T-helper 2 cell treated with Interferon-gamma antibody and Interleukin-4, amounts not matched to agents 100 ng/mL and 5 ng/mL, for 36 hours (primary cell): Measurements from ENCODE around the gene PITPNC1. TPM values are rescaled to one million over a fixed set of nuclear protein-coding genes. Genes with fewer than 3 reads are reported as not detected.
"Not testable (repeated sequence)": the region's sequence is repeated elsewhere in the genome, so short reads cannot be mapped to it uniquely, and the experiment has no call there.

Experiments used
- intact Hi-C: fragments of 100-400 bp; cut with micrococcal nuclease; formaldehyde crosslinking; loops from one replicate; pipeline ENCODE4 v1.15.1; 2023
- total RNA-seq: library from RNA; stranded (reverse); gene quantifications from 2 replicates; pipeline ENCODE4 v1.2.3, GENCODE V29; 2022

PITPNC1 gene
- 21.5 and 24.7 TPM in 2 replicates for total RNA-seq

DNA sequence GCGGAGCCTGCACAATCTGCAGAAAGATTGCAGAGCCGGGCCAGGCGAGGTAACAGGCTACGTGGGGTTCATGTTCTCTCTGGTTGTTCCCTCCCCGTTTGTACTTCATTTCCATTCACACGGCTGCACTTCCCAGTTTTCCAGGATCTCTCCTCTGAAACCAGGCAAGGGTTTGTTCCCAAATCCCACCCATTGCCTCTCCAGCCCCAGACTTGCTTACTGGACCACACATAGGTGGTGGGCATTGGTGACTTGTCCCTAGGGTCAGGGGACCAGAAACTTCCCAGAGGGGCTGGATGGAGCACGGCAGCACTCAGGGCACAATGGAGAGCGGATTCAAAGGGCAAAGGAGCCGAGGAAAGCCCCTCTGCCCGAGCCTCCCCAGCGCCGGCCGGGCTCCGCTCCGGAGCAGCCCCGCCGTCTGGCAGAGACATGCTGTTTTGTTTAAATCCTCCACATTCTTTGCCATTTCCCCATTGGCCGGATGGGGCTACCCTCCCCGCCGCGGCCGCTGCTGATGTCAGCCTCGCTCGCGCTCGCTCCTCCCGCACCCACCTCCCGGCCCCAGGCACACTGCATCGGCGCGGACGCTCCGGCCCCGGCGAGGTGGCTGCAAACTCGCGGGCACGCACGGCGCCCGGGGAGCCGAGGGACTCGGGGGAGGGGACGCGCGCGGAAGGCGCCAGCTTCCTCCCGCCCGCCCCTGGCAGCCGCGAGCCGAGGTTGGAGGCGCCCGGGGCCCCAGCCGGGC lies at the start of gene PITPNC1:
PITPNC1 (plus strand) TSS at position 545 of the 751 bp plus-strand sequence.
- intact Hi-C loops = loop anchor here (1.0 to 5.0 kb wide), 7 partner anchors 11 to 1080 kb away; partner anchors contain the start of genes BPTF, NOL11, PSMD12 and WIPI1

DNA sequence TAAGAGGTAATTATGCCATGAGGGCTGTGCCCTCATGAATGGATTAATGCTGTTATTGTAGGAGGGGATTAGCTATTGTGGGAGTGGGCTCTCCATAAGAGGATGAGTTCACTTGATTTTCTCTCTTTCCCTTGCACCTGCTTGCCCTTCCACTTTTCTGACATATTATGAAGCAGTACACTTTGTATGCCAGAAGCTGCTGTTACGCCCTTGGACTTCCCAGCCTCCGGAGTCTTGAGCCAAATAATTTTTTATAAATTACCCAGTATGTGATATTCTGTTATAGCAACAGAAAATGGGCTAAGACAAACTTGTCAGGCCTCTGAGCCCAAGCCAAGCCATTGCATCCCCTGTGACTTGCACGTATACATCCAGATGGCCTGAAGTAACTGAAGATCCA lies 49.1 kb upstream of the PITPNC1 start:
- intact Hi-C loops = no loop called here

DNA sequence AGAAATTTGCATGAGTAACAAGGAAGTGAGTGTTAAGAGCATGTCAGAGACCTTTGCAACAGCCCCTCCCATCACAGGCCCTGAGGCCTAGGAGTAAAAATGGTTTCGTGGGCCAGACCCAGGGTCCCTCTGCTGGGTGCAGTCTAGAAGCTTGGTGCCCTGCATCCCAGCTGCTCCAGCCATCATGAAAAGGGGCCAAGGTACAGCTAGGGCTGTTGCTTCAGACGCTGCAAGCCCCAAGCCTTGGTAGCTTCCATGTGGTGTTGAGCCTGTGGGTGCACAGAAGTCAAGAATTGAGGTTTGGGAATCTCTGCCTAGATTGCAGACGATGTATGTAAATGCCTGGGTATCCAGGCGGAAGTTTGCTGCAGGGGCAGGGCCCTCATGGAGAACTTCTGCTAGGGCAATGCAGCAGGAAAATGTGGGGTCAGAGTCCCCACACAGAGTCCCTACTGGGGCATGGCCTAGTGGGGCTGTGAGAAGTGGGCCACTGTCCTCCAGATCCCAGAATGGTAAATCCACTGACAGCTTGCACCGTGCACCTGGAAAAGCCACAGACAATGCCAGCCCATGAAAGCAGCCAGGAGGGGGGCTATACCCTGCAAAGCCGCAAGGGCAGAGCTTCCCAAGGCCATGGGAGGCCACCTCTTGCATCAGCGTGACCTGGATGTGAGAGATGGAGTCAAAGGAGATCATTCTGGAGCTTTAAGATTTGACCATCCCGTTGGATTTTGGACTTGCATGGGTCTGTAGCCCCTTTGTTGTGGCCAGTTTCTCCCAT lies 45.5 kb upstream of the PITPNC1 start:
- intact Hi-C loops = not testable (repeated sequence)

DNA sequence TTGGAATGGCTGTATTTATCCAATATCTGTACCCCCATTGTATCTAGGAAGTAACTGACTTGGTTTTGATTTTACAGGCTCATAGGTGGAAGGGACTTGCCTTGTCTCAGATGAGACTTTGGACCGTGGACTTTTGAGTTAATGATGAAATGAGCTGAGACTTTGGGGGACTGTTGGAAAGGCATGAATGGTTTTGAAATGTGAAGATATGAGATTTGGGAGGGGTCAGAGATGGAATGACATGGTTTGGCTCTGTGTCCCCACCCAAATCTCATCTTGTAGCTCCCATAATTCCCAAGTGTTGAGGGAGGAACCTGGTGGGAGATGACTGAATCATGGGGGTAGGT lies 44.9 kb upstream of the PITPNC1 start:
- intact Hi-C loops = not testable (repeated sequence)

DNA sequence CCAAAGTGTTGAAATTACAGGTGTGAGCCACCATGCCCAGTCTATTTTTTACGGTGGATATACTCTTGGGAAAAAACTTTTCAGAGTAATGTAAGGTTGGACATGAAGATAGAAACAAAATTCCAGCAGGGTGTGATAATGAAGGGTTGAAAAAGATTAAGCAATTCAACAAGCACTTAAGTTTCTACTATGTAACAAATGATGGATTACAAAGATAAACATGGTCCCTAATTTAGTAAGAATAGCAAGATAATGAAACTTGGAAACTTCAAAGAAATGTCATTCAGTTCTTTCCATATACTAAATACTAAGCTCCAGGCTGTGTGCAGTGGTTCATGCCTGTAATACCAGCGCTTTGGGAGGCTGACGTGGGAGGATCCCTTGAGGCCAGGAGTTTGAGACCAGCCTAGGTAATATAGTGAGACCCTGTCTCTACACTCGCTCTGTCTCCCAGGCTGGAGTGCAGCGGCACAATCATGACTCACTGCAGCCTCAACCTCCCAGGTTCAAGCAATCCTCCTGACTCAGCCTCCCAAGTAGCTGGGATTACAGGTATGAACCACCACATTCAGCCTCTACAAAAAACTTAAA lies 41.7 kb upstream of the PITPNC1 start:
- intact Hi-C loops = no loop called here

DNA sequence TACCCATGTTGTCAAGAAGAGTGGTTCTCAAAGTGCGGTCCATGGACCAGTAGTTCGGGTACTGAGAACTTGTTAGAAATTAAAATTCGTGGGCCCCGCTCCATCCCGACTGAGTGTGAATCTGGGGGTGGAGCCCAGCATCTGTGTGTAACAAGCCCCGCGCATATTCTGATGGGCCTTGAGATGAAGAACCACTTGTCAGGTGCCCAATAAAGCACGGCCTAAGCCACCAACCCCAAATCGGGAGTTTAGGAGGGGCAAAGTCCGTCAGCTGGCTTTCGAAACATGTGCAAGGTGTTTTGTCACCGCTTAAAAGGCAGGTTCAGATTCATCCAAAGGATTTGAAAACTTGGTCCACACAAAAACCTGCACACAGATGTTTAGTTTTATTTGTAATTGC lies 40.2 kb upstream of the PITPNC1 start:
- intact Hi-C loops = no loop called here

- intact Hi-C loops = not testable (repeated sequence)
These were observed 38.7 kb upstream of the PITPNC1 start for GRCh38 chr17:67338353-67338752.

DNA sequence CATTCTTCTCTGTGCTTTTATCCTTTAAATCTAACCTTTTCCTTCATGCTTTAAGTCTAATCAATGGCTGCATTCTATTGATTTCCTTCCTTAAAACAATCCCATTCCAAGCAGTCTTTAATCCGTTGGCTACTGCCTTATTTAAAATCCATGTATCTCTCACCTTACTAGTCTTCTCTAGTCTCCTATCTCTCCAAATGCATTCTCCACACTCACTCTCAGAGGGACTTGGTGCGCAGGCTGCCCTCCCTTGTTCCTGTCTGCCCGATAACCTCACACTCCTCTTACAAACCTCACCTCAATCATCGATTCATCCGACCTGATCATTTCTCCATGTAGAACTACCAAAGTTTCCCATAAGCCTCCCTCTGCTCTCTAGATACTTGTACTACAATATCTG lies 33.8 kb upstream of the PITPNC1 start:
- intact Hi-C loops = no loop called here

DNA sequence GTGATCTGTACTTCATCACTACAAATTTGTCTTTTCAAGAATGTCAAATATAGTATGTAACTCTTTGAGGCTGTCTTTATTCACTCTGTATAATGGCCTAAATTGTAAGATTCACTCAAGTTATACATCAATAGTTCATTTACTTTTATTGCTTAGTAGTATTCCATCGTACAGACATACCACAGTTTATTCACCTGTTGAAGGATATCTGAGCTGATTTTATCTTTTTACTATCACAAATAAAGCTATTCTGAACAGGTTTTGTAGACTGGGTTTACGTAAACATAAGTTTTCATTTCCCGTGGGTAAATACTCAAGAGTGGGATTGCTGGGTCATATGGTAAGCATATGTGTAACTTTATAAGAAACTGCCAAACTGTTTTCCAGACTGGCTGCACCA lies 29.3 kb upstream of the PITPNC1 start:
- intact Hi-C loops = no loop called here

- intact Hi-C loops = no loop called here
These were observed 27.7 kb upstream of the PITPNC1 start for GRCh38 chr17:67349420-67349819.

- intact Hi-C loops = no loop called here
These were observed 23.9 kb upstream of the PITPNC1 start for GRCh38 chr17:67353161-67353560.

DNA sequence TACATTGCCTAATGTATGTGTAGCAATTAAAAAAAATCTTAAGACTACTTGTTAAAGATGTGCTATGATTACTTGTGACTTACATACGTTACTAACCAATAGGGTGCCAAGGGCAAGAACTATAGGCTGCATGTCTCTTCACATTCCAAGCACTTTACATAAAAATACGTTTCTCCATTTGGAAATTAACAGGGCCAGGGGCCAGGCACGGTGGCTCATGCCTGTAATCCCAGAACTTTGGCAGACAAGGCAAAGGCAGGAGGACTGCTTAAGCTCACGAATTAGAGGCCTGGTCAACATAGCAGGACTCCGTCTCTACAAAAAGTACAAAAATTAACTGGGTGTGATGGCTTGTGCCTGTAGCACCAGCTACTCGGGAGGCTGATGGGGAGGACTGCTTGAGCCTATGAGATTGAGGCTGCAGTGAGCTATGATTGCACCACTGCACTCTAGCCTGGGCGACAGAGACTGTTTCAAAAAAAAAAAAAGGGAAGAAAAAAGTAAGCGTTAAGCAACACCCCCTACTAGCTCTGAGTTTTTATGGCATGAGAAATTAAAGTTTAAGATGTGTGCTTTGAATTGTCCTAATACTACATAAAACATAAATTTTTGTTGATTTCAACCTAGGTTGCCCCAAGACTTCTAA lies 23.0 kb upstream of the PITPNC1 start:
- intact Hi-C loops = no loop called here

DNA sequence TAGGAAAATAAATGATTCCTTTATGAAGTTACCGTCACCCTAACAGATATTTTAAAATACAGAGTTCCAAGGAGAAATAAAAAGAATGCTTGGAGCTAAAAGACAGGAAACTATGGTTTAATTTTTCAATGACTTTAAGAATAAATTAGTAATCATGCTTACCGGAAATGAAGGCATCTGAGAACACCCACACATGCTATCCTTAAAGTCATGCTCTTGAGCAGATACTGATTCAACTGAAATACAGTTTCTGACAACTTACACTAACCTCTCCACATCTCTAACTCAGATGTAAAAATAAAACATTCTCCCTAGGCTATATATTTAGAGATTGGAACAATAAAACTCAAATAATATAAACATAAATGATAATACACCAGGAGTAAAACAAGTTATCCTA lies 18.5 kb upstream of the PITPNC1 start:
- intact Hi-C loops = loop anchor here (2.0 kb wide), 1 partner anchor 18 kb away; the partner anchor contains the start of gene PITPNC1

GRCh38 chr17:67359960-67360791 lies 16.9 kb upstream of the PITPNC1 start:
- intact Hi-C loops = loop anchor here (2.0 to 10.0 kb wide), 3 partner anchors 17 to 1155 kb away; partner anchors contain the start of genes BPTF, PITPNC1 and PRKAR1A

- intact Hi-C loops = loop anchor here (5.0 to 10.0 kb wide), 2 partner anchors 466 to 1154 kb away; partner anchors contain the start of genes BPTF and PRKAR1A
These were observed 16.2 kb upstream of the PITPNC1 start for GRCh38 chr17:67360880-67361279.

GRCh38 chr17:67362173-67362572 lies 14.9 kb upstream of the PITPNC1 start:
- intact Hi-C loops = loop anchor here (5.0 to 10.0 kb wide), 2 partner anchors 465 to 1153 kb away; partner anchors contain the start of genes BPTF and PRKAR1A

DNA sequence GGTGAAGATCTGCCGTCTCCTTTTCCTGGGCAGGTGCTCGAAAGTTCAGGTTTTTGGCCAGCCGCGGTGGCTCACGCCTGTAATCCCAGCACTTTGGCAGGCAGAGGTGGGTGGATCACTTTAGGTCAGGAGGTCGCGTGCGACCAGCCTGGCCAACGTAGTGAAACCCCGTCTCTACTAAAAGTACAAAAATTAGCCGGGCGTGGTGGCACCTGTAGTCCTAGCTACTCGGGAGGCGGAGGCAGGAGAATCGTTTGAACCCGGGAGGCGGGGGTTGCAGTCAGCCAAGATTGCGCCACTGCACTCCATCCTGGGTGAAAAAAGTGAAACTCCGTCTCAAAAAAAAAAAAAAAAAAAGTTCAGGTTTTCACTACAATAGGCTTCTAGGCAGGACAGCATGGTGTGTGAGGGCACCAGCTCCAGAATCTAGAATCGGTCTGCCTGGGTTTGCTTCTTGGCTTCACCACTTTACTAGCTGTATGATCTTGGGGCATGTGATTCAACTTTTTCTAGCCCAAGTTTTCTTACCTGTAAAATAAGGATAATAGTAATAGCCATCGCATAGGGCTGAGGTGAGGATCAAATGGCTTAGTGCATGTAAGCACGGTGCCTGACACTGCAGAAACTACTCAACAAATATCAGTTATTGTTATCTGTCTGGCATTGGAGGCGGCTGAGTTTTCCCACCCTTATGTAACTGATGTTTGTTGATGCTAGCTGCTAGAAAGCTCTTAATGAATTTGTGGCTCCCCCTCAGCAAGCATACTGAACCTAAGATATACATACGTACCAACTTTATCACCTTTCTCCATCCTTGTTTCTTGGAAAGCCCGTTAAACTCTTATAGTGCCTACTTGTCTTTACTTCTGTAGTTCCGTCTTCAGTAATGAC lies 12.0 kb upstream of the PITPNC1 start:
- intact Hi-C loops = loop anchor here (5.0 to 10.0 kb wide), 3 partner anchors 118 to 1150 kb away; partner anchors contain the start of genes BPTF, HELZ and PRKAR1A

GRCh38 chr17:67365738-67366192 lies 11.3 kb upstream of the PITPNC1 start:
- intact Hi-C loops = loop anchor here (1.0 to 10.0 kb wide), 4 partner anchors 12 to 1149 kb away; partner anchors contain the start of genes HELZ, NOL11, PITPNC1 and PRKAR1A
